NCI-H748 (cell line): ENCODE data around the gene ARHGEF16.

Experiments
- DNase-seq: peaks from one replicate; lab custom pipeline; 2025; ENCODE audit not compliant: unreplicated experiment; lab: John Stamatoyannopoulos, UW

ARHGEF16 gene

GRCh38 chr1:3479511-3480368 is 25.3 kb downstream of the ARHGEF16 start:
- DNase-seq, result no peak

GRCh38 chr1:3480369-3480719 is 25.9 kb downstream of the ARHGEF16 start:
- no peak for DNase-seq

GRCh38 chr1:3481046-3481445 is 26.6 kb downstream of the ARHGEF16 start:
- DNase-seq, result no peak

- DNase-seq, result no peak
Measured at GRCh38 chr1:3481836-3482375, 27.4 kb downstream of the ARHGEF16 start.

GRCh38 chr1:3482378-3482849 is 27.9 kb downstream of the ARHGEF16 start:
- DNase-seq, result no peak

GRCh38 chr1:3483380-3483779 is 28.9 kb downstream of the ARHGEF16 start:
- DNase-seq, result no peak

GRCh38 chr1:3483801-3484444 is 29.5 kb downstream of the ARHGEF16 start:
- DNase-seq, result peak; percentile 25

GRCh38 chr1:3485016-3485415 is 30.6 kb downstream of the ARHGEF16 start:
- DNase-seq, result no peak

- DNase-seq, result no peak
Measured at GRCh38 chr1:3488432-3488831, 34.0 kb downstream of the ARHGEF16 start.

- DNase-seq, result no peak
Measured at GRCh38 chr1:3490046-3490745, 35.7 kb downstream of the ARHGEF16 start.

GRCh38 chr1:3491291-3492246 is 37.1 kb downstream of the ARHGEF16 start:
- peak; percentile 36 for DNase-seq

- DNase-seq, result no peak
Measured at GRCh38 chr1:3492545-3493246, 38.2 kb downstream of the ARHGEF16 start.

GRCh38 chr1:3494321-3495308 is 40.1 kb downstream of the ARHGEF16 start:
- peak; percentile 37 for DNase-seq

GRCh38 chr1:3495776-3496745 is 41.6 kb downstream of the ARHGEF16 start:
- DNase-seq, result no peak

GRCh38 chr1:3496916-3497315 is 42.5 kb downstream of the ARHGEF16 start:
- no peak for DNase-seq

GRCh38 chr1:3497521-3497920 is 43.1 kb downstream of the ARHGEF16 start:
- DNase-seq, result no peak

- no peak for DNase-seq
Measured at GRCh38 chr1:3498246-3498930, 43.9 kb downstream of the ARHGEF16 start.
